Esophagus squamous epithelium (tissue), 5 donors: Measurements from ENCODE around the gene DUSP7. TPM values are rescaled to one million over a fixed set of nuclear protein-coding genes. Genes with fewer than 3 reads are reported as not detected.

Experiments used
- DNase-seq: peaks from one replicate; lab custom pipeline; 2025; lab: John Stamatoyannopoulos, UW
- H3K27ac ChIP-seq, 4 donors: fragments of 200-600 bp; sonication (generic); one replicate each; pipeline ENCODE4 v1.5.1; 2016 to 2019; ENCODE audit warnings: mild to moderate bottlenecking in 1 of 4
- H3K27me3 ChIP-seq, 4 donors: fragments of 200-600 bp; sonication (generic); 1 replicate in 3 of 4; 2 replicates in 1 of 4; pipeline versions ENCODE4 v1.5.1 to v1.6.0; 2017 to 2021; ENCODE audit warnings: antibody characterized with exemption in 1 of 4
- H3K36me3 ChIP-seq, 3 donors: fragments of 200-600 bp; sonication (generic); one replicate each; pipeline ENCODE4 v1.5.1; 2016 to 2019
- H3K4me1 ChIP-seq, 3 donors: fragments of 200-600 bp; sonication (generic); one replicate each; pipeline ENCODE4 v1.5.1; 2017 to 2019
- H3K4me3 ChIP-seq, 4 donors: fragments of 200-600 bp; sonication (generic); 1 replicate in 3 of 4; 2 replicates in 1 of 4; pipeline ENCODE4 v1.5.1; 2016 to 2019; ENCODE audit warnings: mild to moderate bottlenecking in 2 of 4, moderate library complexity in 1 of 4
- H3K9me3 ChIP-seq, 3 donors: fragments of 200-600 bp; sonication (generic); one replicate each; pipeline ENCODE4 v1.5.1; 2016 to 2019
- POLR2A ChIP-seq, 4 donors: fragments of 450-650 bp; IDR thresholded peaks; one replicate each; pipeline ENCODE4 v1.6.1; 2017; ENCODE audit warnings: antibody characterized with exemption in 4 of 4, mild to moderate bottlenecking in 4 of 4, moderate library complexity in 3 of 4
- WGBS, 2 donors: methylation state at CpG; one replicate each; pipeline ENCODE4 v1.1.5; 2018; 5-methylcytosine and 5-hydroxymethylcytosine counted together
- intact Hi-C: fragments of 100-400 bp; cut with DNase I; formaldehyde crosslinking; loops from one replicate; pipeline ENCODE4 v1.15.0; 2022
- total RNA-seq, 4 donors: library from RNA; depleted of rRNA; stranded (reverse); fragments of >200 nt; gene quantifications; one replicate each; pipeline ENCODE4 v1.1.0, GENCODE V29; 2016
- TF ChIP-seq, protein P1 (sequence below), 6 experiments: fragments of 450-650 bp in 4 of 6; fragments of 200-600 bp in 2 of 6; sonication (generic) in 2 of 6; IDR thresholded peaks; one replicate each; pipeline ENCODE4 v1.5.1; 2016 to 2019; ENCODE audit warnings: antibody characterized with exemption in 6 of 6, mild to moderate bottlenecking in 4 of 6, moderate library complexity in 4 of 6
- donor health status: DM: yes; HTN: yes; CAD: no.

DUSP7 gene
- total RNA-seq, 4 donors from 2014 or later = 49.3 to 105 (median 62.1) TPM

DNA sequence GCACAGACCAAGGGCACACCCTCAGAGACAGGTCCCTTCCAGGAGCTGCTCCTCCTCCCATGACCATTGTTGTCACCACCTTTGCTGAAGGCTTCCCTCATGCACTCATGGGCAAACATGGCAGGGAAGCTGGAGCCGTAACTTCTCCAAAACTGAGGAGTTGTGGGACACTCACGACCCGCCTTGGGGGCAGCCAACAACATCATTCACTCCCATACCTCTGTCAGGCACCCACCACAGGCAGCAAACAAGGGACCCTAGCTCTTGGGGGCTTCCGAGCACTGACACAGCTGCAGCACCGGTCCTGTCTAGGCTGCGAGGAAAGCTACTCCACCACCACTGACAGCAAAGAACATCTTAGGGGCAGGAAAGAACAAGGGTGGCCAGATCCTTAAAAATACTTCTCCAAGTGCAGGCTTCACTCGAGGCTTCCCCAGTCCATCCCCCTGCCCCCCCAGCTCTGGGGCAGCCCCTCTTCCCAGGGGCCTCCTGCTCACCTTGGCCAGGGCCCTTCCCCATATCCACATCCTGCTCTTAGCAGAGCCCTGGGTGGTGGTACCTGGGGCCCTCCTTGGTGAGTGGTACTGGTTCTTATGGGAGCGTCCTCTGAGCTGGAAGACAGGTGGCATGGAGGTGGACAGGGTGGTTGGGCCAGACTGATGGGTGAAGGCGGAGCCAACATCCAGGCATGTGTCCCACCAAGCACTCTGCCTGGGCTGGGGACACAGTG, 28.0 kb upstream of the DUSP7 start:
- H3K4me3 ChIP-seq = no peak overlapping the region
- H3K27me3 ChIP-seq = no peaks in the 10 kb centered on the region
- H3K36me3 ChIP-seq = no peaks in the 10 kb centered on the region
- H3K27ac ChIP-seq = no peak overlapping the region
- intact Hi-C loops = no loop called here
- H3K4me1 ChIP-seq = peaks cover 0 to 30% (median 14%) of the 10 kb centered on the region in 3 donors
- TF ChIP-seq, protein P1, sequence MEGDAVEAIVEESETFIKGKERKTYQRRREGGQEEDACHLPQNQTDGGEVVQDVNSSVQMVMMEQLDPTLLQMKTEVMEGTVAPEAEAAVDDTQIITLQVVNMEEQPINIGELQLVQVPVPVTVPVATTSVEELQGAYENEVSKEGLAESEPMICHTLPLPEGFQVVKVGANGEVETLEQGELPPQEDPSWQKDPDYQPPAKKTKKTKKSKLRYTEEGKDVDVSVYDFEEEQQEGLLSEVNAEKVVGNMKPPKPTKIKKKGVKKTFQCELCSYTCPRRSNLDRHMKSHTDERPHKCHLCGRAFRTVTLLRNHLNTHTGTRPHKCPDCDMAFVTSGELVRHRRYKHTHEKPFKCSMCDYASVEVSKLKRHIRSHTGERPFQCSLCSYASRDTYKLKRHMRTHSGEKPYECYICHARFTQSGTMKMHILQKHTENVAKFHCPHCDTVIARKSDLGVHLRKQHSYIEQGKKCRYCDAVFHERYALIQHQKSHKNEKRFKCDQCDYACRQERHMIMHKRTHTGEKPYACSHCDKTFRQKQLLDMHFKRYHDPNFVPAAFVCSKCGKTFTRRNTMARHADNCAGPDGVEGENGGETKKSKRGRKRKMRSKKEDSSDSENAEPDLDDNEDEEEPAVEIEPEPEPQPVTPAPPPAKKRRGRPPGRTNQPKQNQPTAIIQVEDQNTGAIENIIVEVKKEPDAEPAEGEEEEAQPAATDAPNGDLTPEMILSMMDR (IDR thresholded peaks at IDR 0.05) = no peak
- TF ChIP-seq POLR2A (IDR thresholded peaks at IDR 0.05) = no peak
- no peak for DNase-seq
- H3K9me3 ChIP-seq = no peaks in the 10 kb centered on the region
- 94 to 97% methylated on average over 4 to 7 of the region's 9 CpGs for WGBS, 2 donors

DNA sequence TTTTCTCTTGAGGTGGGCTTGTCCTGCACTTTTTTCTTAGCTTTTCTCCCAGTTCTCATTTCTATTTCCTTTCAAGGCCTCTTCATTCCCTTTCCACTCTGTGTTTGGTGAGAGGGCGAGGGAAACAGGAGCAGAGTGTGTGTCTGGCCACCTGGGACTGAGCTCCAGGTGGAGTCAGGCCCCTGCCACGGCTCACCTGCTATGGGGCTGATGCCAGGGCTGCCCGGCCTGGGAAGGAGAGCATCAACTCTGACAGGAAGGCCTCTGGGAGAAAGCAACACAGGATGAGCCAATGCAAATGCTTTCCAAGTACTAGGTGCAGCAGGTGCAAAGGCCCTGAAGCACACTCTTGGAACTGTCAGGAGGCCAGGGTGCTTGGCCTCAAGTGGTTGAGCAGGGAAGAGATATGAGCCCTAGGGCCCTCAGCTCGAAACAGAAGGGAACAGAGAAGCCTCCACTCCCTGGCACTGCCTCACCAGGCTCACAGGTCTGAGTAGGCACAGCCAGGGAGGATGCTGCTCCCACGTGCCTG, 27.3 kb upstream of the DUSP7 start:
- Histone ChIP-seq H3K4me1 (peaks cover 0 to 23% (median 12%) of the 10 kb centered on the region in 3 donors), H3K4me3 (no peak overlapping the region), H3K36me3 (no peaks in the 10 kb centered on the region), H3K27me3 (no peaks in the 10 kb centered on the region), H3K27ac (no peak overlapping the region), H3K9me3 (no peaks in the 10 kb centered on the region)
- 73 to 86% methylated on average over 2 of the region's 5 CpGs for WGBS, 2 donors
- TF ChIP-seq, protein P1 (IDR thresholded peaks at IDR 0.05) = no peak
- TF ChIP-seq POLR2A (IDR thresholded peaks at IDR 0.05) = no peak
- no peak for DNase-seq
- intact Hi-C loops = no loop called here

DNA sequence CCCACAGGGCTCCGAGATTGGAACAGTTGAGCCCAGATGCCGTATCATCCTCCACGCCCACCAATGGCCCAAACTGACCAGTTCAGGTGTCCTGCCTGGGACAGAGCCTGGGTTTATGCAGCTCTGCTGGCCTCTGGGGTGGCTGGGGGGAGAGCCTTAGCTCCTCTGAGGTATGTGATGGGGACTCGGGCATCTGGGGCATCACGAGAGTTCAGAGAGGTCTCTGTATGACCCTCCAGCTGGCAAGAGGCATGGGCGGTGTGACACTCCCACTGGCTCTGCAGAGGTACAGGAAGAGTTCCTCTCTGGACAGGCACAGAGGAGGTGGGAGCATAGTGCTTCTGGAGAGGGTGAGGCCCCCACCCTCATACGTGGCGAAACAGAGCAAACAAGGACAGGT, 26.6 kb upstream of the DUSP7 start:
- H3K9me3 ChIP-seq = no peaks in the 10 kb centered on the region
- TF ChIP-seq POLR2A (IDR thresholded peaks at IDR 0.05) = no peak
- TF ChIP-seq, protein P1 (IDR thresholded peaks at IDR 0.05) = no peak
- no peaks in the 10 kb centered on the region for H3K27me3 ChIP-seq
- no peak overlapping the region for H3K4me3 ChIP-seq
- no peak for DNase-seq
- 89 to 90% methylated on average over 3 to 6 of the region's 8 CpGs for WGBS, 2 donors
- H3K36me3 ChIP-seq = no peaks in the 10 kb centered on the region
- peaks cover 0 to 16% (median 6%) of the 10 kb centered on the region in 3 donors for H3K4me1 ChIP-seq
- intact Hi-C loops = no loop called here
- no peak overlapping the region for H3K27ac ChIP-seq

DNA sequence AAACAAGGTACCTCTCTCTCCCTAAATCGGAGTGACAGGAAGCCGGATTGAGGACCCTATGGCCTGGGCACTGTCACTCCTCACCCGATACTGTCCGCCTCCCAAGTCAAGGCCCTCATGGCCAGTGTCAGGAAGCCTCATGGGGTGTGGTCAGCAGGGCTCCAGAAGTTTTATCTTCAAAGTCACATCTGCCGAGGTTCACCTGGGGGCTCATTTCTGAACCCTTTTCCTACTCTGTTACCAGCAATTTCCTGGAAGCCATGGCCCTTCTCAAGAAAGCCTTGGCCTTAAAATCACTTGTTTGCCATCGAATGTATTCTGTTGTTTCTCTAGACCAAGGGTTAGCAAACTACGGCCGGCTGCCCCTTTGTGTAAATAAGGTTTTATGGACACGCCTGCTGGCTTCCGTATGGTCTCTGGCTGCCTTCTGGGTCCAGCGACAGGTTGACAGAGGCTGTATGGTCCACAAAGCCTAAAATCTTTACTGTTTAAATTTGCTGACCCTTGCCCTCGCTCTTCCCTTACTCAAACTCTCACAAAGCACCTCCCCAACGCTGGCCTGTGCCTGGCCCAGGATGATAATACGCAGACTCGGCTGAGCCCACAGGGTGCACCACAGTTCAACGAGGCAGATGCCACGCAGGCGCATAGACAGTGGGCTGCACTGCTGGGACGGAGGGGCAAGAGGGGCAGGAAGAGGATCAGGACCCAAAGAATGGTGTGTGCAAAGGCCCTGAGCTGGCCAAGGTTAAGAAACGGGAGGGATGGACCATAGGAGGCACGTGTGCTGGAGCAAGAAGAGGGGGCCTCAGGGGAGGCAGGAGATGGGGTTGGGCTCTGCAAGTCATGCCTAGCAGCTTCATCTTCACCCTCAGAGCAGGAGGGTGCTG, 24.7 kb upstream of the DUSP7 start:
- Histone ChIP-seq H3K4me1 (no peaks in the 10 kb centered on the region), H3K9me3 (no peaks in the 10 kb centered on the region), H3K36me3 (no peaks in the 10 kb centered on the region), H3K4me3 (no peak overlapping the region), H3K27me3 (no peaks in the 10 kb centered on the region), H3K27ac (no peak overlapping the region)
- TF ChIP-seq, protein P1 (IDR thresholded peaks at IDR 0.05) = no peak
- TF ChIP-seq POLR2A (IDR thresholded peaks at IDR 0.05) = no peak
- intact Hi-C loops = no loop called here
- no peak for DNase-seq
- WGBS, 2 donors = 88 to 89% methylated on average over 11 to 20 of the region's 21 CpGs
